A673 (cell line): ENCODE results near the gene XPO6. TPM values are rescaled to one million over a fixed set of nuclear protein-coding genes. Genes with fewer than 3 reads are reported as not detected.

Source experiments
- BruUV-seq: library from RNA; stranded (reverse); fragments of 400-500 nt; replicated peaks from 2 replicates; lab custom pipeline; 2021; lab: Mats Ljungman, UMichigan
- CTCF ChIA-PET: fragments of 300-600 bp; sonication (Branson Sonifier 250); formaldehyde crosslinking; loops from one replicate; lab custom pipeline; 2022; ENCODE audit warnings: antibody characterized with exemption; lab: Charles Lee
- POLR2A ChIA-PET: fragments of 300-600 bp; sonication (Branson Sonifier 250); formaldehyde crosslinking; loops from one replicate; lab custom pipeline; 2022; ENCODE audit warnings: antibody characterized with exemption; ENCODE audit not compliant: low non-redundant PET; lab: Charles Lee
- DNase-seq: peaks from one replicate; pipeline ENCODE4 v3.0.0-alpha.2; 2015; ENCODE audit warnings: low spot score
- H3K27ac ChIP-seq: fragments of 200-600 bp; sonication (generic); 2 replicates; pipeline ENCODE4 v1.5.1; 2016; ENCODE audit warnings: mixed run types, low read depth, mild to moderate bottlenecking, mixed read lengths, antibody characterized with exemption, low read length; ENCODE audit not compliant: poor library complexity, severe bottlenecking
- H3K27me3 ChIP-seq: fragments of 200-600 bp; sonication (generic); replicated peaks from 2 replicates; pipeline ENCODE4 v1.6.1; 2017; ENCODE audit warnings: mixed run types, low read depth, mild to moderate bottlenecking, mixed read lengths, antibody characterized with exemption, low read length; ENCODE audit not compliant: insufficient read depth, poor library complexity
- H3K36me3 ChIP-seq: fragments of 200-600 bp; sonication (generic); 2 replicates; pipeline ENCODE4 v1.6.1; 2016; ENCODE audit warnings: mixed run types, mild to moderate bottlenecking, mixed read lengths, antibody characterized with exemption, low read length; ENCODE audit not compliant: insufficient read depth, poor library complexity, severe bottlenecking
- H3K4me1 ChIP-seq: fragments of 200-600 bp; sonication (generic); 2 replicates; pipeline ENCODE4 v1.6.1; 2017; ENCODE audit warnings: mixed run types, mild to moderate bottlenecking, mixed read lengths, antibody characterized with exemption, low read length; ENCODE audit not compliant: insufficient read depth, poor library complexity, severe bottlenecking
- H3K4me3 ChIP-seq: fragments of 200-600 bp; sonication (generic); 2 replicates; pipeline ENCODE4 v1.5.1; 2016; ENCODE audit warnings: low read depth, mixed run types, mild to moderate bottlenecking, mixed read lengths, low read length; ENCODE audit not compliant: poor library complexity, severe bottlenecking
- H3K9me3 ChIP-seq: fragments of 200-600 bp; sonication (generic); 2 replicates; pipeline ENCODE4 v1.6.1; 2016; ENCODE audit warnings: mixed run types, low read depth, mild to moderate bottlenecking, mixed read lengths, antibody characterized with exemption, low read length; ENCODE audit not compliant: poor library complexity, severe bottlenecking
- EZH2 ChIP-seq: fragments of 200-600 bp; sonication (generic); IDR thresholded peaks from 2 replicates; pipeline ENCODE4 v1.6.1; 2017; ENCODE audit warnings: borderline replicate concordance, low read depth, mild to moderate bottlenecking, mixed read lengths, antibody characterized with exemption, low read length; ENCODE audit not compliant: poor library complexity, severe bottlenecking
- intact Hi-C: fragments of 100-400 bp; cut with micrococcal nuclease; formaldehyde crosslinking; loops from one replicate; pipeline ENCODE4 v1.10.0; 2022; ENCODE audit not compliant: unreplicated experiment
- total RNA-seq: library from RNA; stranded (reverse); gene quantifications from 2 replicates; pipeline ENCODE4 v1.2.3, GENCODE V29; 2021
- TF ChIP-seq, protein P1 (sequence below): fragments of 300-800, 200-600 bp; sonication (generic); conservative IDR thresholded peaks from 2 replicates; pipeline ENCODE4 v1.5.1; 2017; ENCODE audit warnings: low read depth, mild to moderate bottlenecking, antibody characterized with exemption, low read length, moderate library complexity, mixed read lengths

Gene XPO6
- total RNA-seq, 1 experiment from 2014 or later, result 155 TPM

DNA sequence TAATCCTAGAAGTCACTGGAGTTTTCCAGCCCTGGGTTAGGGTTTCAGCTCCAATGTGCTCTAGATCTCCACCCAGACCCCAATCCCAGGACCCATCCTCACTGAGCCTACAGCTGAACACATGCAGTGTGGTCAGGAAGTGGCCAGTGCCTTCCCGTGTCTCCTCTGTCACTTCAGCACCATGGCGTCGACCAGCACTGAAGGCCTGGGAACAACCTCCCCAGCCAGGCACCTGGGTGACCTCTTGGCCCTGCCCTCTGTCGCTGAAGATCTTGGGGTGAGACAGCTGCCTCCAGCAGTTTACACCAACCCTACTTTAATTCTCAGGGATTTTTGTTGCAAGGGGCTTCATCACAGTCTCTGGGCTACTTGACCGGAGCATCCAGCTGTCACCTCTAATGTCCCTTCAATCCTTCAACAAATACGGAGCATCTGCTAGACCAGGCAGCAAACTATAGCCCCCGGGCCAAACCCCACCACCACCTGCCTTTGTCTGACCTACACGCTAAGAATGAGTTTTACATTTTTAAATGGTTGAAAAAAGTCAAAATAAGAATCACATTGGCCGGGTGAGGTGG is 130.3 kb downstream of the XPO6 start:
- intact Hi-C loops, result no loop called here
- no TSS peak for BruUV-seq
- Histone ChIP-seq H3K4me3 (no peak overlapping the region), H3K27ac (no peak overlapping the region), H3K9me3 (no peaks in the 10 kb centered on the region), H3K27me3 (no peaks in the 10 kb centered on the region), H3K4me1 (no peaks in the 10 kb centered on the region), H3K36me3 (no peaks in the 10 kb centered on the region)
- CTCF ChIA-PET, result no interaction called here
- POLR2A ChIA-PET, result no interaction called here
- DNase-seq, result no peak
- TF ChIP-seq, protein P1, sequence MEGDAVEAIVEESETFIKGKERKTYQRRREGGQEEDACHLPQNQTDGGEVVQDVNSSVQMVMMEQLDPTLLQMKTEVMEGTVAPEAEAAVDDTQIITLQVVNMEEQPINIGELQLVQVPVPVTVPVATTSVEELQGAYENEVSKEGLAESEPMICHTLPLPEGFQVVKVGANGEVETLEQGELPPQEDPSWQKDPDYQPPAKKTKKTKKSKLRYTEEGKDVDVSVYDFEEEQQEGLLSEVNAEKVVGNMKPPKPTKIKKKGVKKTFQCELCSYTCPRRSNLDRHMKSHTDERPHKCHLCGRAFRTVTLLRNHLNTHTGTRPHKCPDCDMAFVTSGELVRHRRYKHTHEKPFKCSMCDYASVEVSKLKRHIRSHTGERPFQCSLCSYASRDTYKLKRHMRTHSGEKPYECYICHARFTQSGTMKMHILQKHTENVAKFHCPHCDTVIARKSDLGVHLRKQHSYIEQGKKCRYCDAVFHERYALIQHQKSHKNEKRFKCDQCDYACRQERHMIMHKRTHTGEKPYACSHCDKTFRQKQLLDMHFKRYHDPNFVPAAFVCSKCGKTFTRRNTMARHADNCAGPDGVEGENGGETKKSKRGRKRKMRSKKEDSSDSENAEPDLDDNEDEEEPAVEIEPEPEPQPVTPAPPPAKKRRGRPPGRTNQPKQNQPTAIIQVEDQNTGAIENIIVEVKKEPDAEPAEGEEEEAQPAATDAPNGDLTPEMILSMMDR, result no peak
- no peak for TF ChIP-seq EZH2

DNA sequence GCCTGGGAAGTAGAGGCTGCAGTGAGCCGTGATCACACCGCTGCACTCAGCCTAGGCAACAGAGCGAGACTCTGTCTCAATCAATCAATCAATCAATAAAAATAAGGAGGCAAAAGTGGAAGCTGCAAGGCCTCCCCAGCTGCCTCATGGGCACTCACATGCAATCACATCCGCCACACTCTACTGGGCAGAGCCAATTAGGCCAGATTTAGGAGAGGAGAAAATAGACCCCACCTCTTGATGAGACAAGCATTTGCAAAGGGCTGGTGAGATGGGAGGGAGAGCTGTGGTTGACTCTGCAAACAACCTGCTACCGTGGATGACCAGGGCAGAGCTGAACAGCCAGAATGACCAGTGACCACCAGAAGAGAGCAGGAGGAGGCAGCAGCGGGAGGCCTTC is 133.5 kb downstream of the XPO6 start:
- H3K9me3 ChIP-seq, result no peaks in the 10 kb centered on the region
- DNase-seq, result no peak
- no peak overlapping the region for H3K4me3 ChIP-seq
- no peak overlapping the region for H3K27ac ChIP-seq
- no peaks in the 10 kb centered on the region for H3K27me3 ChIP-seq
- BruUV-seq, result no TSS peak
- H3K4me1 ChIP-seq, result no peaks in the 10 kb centered on the region
- H3K36me3 ChIP-seq, result no peaks in the 10 kb centered on the region
- no peak for TF ChIP-seq EZH2
- TF ChIP-seq, protein P1, result no peak
- ChIA-PET CTCF (no interaction called here), POLR2A (no interaction called here)
- intact Hi-C loops, result loop anchor here (10.0 kb wide), 1 partner anchor 137 kb away; the partner anchor contains the start of gene XPO6

DNA sequence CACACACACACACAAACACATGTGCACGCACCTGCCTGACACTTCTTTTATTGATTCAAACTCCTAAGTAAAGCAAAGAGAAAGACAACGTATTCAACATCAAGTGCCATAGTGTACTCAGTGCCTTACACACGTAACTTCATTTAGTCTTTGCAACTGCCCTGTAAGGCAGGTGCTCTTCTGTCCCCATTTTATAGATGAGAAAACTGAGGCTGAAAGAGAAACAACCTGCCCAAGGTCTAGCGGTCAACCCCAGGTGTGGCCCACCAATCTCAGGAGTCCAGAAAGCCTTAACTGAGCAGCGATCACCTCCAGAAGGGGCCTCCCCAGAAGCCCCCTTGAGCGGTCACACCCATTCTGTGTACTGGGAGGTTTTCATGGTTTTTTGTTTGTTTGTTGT is 137.9 kb downstream of the XPO6 start:
- H3K9me3 ChIP-seq, result no peaks in the 10 kb centered on the region
- H3K4me1 ChIP-seq, result no peaks in the 10 kb centered on the region
- no peak for TF ChIP-seq EZH2
- TF ChIP-seq, protein P1, result no peak
- no peak overlapping the region for H3K27ac ChIP-seq
- ChIA-PET CTCF (no interaction called here), POLR2A (no interaction called here)
- intact Hi-C loops, result loop anchor here (5.0 to 10.0 kb wide), 2 partner anchors 141 to 437 kb away; partner anchors contain the start of gene XPO6
- DNase-seq, result no peak
- H3K27me3 ChIP-seq, result peaks cover 19% of the 10 kb centered on the region
- H3K36me3 ChIP-seq, result no peaks in the 10 kb centered on the region
- no TSS peak for BruUV-seq
- H3K4me3 ChIP-seq, result no peak overlapping the region
